ENCODE data around the gene SCGB1C1. TPM values are rescaled to one million over a fixed set of nuclear protein-coding genes. Genes with fewer than 3 reads are reported as not detected.
A peak's percentile ranks its signal among the peaks of the same experiment; 100 is the strongest.
"Not testable (repeated sequence)": the region's sequence is repeated elsewhere in the genome, so short reads cannot be mapped to it uniquely, and the experiment has no call there.

Gene SCGB1C1
- total RNA-seq, 1 experiment from 2014 or later = not detected

DNA sequence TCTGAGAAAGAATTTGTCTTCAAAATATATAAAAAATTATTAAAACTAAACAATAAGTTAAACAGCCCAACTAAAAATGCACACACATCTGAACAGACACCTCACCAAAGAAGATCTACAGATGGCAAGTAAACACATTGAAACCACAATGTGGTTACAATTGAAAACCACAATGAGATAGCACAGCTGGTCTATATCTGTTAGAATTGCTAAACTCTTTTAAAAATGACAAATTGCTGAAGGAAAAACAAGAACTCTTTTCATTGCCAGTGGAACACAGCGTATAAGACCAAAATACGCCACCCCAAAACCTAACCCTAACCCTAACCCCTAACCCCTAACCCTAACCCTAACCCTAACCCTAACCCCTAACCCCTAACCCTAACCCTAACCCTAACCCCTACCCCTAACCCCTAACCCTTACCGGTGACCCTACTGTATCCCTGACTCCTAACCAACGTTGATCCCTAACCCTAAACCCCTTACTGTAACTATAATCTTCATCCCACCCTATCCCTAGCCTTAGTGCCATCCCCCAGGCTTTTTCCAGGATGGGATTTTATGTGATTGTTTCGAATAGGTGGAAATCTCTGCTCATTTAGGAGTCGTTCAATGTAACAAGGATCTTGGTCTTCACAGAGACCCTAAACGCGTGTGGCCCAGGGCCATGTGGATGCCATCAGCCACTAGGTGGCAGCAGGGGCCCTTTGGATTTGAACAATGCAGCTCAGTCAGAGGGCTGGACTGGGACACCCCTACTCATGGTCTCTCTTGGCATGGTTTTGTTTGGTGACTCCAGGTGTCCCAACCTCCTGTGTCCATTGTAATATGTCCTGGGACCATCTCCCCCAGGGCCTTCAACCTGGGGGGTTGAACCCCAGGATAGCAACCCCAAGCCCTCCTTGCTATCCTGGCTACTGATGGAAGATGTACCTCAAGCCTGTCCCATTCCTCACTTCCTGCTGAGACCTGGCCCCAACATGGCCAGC, 1.1 kb upstream of the SCGB1C1 start:
- H3K4me1 ChIP-seq; H3K36me3 ChIP-seq (ENCODE audit: control insufficient read depth, insufficient read depth, low read length); intact Hi-C loops (cut with micrococcal nuclease; ENCODE audit: unreplicated experiment); H3K27ac Mint-ChIP-seq (ENCODE audit: unreplicated experiment); H3K27me3 ChIP-seq (replicated peaks; ENCODE audit: control insufficient read depth, insufficient read depth, low read length); H3K4me1 Mint-ChIP-seq (ENCODE audit: low read depth, unreplicated experiment); POLR2A ChIA-PET; BruUV-seq (replicated peaks); H3K27me3 Mint-ChIP-seq (ENCODE audit: insufficient read depth, unreplicated experiment); H3K4me3 Mint-ChIP-seq (ENCODE audit: unreplicated experiment); H3K9me3 Mint-ChIP-seq (ENCODE audit: unreplicated experiment); CTCF ChIA-PET; H3K36me3 Mint-ChIP-seq (ENCODE audit: insufficient read depth, unreplicated experiment); H3K4me3 ChIP-seq (ENCODE audit: low read depth, low read length); H3K9me3 ChIP-seq: not testable (repeated sequence)
- DNase-seq = peak; percentile 66 to 72
- TF ChIP-seq CTCF (IDR thresholded peaks at IDR 0.05; ENCODE audit: insufficient read depth in 1 of 2, low read depth in 1 of 2, low read length in 1 of 2, severe bottlenecking in 1 of 2, unreplicated experiment in 1 of 2) = peak; percentile 29 to 32

DNA sequence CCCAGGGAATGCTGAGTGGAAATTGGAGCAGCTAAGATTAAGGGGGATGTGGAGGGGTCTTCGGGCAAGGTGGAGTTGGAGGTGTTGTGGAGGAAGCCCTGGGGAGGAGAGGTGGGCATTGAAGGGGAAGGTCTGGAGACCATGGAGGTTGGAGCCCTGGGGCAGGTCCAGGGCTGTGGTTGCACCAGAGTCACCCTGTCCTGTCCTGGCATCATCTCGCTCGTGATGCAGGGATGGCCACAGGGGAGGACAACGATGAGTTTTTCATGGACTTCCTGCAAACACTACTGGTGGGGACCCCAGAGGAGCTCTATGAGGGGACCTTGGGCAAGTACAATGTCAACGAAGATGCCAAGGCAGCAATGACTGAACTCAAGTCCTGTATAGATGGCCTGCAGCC, 603 bp downstream of the SCGB1C1 start:
- peak in 1 of 2 experiments; percentile 20 for DNase-seq
- intact Hi-C loops (cut with micrococcal nuclease; ENCODE audit: unreplicated experiment); BruUV-seq (replicated peaks); POLR2A ChIA-PET; CTCF ChIA-PET; H3K9me3 ChIP-seq; H3K27me3 Mint-ChIP-seq (ENCODE audit: insufficient read depth, unreplicated experiment); H3K4me3 ChIP-seq (ENCODE audit: low read depth, low read length); H3K4me3 Mint-ChIP-seq (ENCODE audit: unreplicated experiment); H3K9me3 Mint-ChIP-seq (ENCODE audit: unreplicated experiment); H3K4me1 ChIP-seq; H3K4me1 Mint-ChIP-seq (ENCODE audit: low read depth, unreplicated experiment); H3K36me3 ChIP-seq (ENCODE audit: control insufficient read depth, insufficient read depth, low read length); H3K36me3 Mint-ChIP-seq (ENCODE audit: insufficient read depth, unreplicated experiment); H3K27ac Mint-ChIP-seq (ENCODE audit: unreplicated experiment); H3K27me3 ChIP-seq (replicated peaks; ENCODE audit: control insufficient read depth, insufficient read depth, low read length): not testable (repeated sequence)

- no TSS peak for BruUV-seq (replicated peaks)
- Histone ChIP-seq H3K9me3 (no peaks in the 10 kb centered on the region), H3K4me3 (ENCODE audit: low read depth, low read length) (no peak overlapping the region), H3K27me3 (replicated peaks; ENCODE audit: control insufficient read depth, insufficient read depth, low read length) (no peaks in the 10 kb centered on the region), H3K4me1 (no peaks in the 10 kb centered on the region), H3K36me3 (ENCODE audit: control insufficient read depth, insufficient read depth, low read length) (no peaks in the 10 kb centered on the region; the same call in none of the 2 replicates)
- no peak for TF ChIP-seq CTCF (IDR thresholded peaks at IDR 0.05; ENCODE audit: insufficient read depth in 1 of 2, low read depth in 1 of 2, low read length in 1 of 2, severe bottlenecking in 1 of 2, unreplicated experiment in 1 of 2)
- peaks cover 14% of the 10 kb centered on the region for H3K36me3 Mint-ChIP-seq (ENCODE audit: insufficient read depth, unreplicated experiment)
- no peak overlapping the region for H3K4me3 Mint-ChIP-seq (ENCODE audit: unreplicated experiment)
- DNase-seq = peak; percentile 1 to 32
- H3K9me3 Mint-ChIP-seq (ENCODE audit: unreplicated experiment) = no peaks in the 10 kb centered on the region
- CTCF ChIA-PET = interaction anchor here (1.0 kb wide), 1 partner anchor 10 kb away, joined by 3 read pairs; the partner anchor contains the start of genes BET1L and RIC8A
- POLR2A ChIA-PET = no interaction called here
- H3K27ac Mint-ChIP-seq (ENCODE audit: unreplicated experiment) = no peak overlapping the region
- H3K4me1 Mint-ChIP-seq (ENCODE audit: low read depth, unreplicated experiment) = no peaks in the 10 kb centered on the region
- intact Hi-C loops (cut with micrococcal nuclease; ENCODE audit: unreplicated experiment) = no loop called here
- no peaks in the 10 kb centered on the region for H3K27me3 Mint-ChIP-seq (ENCODE audit: insufficient read depth, unreplicated experiment)
Observed at GRCh38 chr11:196786-197731, 4.2 kb downstream of the SCGB1C1 start.
